NOMO-1 treated with dmso at 0.1 percent for 144 hours (cell line): ENCODE results near the gene RTRAF.

Source experiments
- DNase-seq: peaks from one replicate; lab custom pipeline; 2025; ENCODE audit not compliant: unreplicated experiment; lab: John Stamatoyannopoulos, UW

The RTRAF gene

DNA sequence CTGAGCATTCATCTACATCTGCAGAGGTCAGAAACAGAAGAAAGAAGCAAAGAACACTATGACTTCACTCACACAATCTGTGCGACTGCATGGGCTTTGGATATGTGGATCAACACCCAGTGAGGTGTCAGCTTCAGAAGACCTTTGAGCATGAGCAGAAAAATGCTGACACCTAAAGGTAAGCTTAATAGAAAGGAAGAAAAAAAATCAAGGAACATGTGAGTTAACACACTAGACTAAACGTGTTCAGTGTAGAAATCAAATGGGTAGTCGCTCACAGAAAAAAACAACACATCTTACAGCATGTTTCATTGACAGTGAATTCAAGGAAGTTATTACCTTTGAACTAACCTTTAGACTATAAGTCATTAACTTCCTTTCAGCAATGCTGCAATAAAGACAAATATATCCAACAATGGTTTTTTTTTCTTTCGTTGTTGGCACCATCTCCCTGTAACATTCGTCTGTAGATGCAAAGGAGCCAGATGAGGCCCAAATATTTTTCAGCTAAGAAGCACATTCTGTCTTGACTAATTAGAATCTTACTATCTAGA lies 30.9 kb downstream of the RTRAF start:
- no peak for DNase-seq

GRCh38 chr14:52020866-52021717 lies 31.7 kb downstream of the RTRAF start:
- no peak for DNase-seq

GRCh38 chr14:52021957-52022600 lies 32.7 kb downstream of the RTRAF start:
- DNase-seq: no peak

- no peak for DNase-seq
Observed at GRCh38 chr14:52023518-52023917, 34.2 kb downstream of the RTRAF start.

- DNase-seq: no peak
Observed at GRCh38 chr14:52025310-52025709, 36.0 kb downstream of the RTRAF start.

GRCh38 chr14:52026017-52026660 lies 36.8 kb downstream of the RTRAF start:
- DNase-seq: no peak

- DNase-seq: no peak
Observed at GRCh38 chr14:52026901-52027300, 37.6 kb downstream of the RTRAF start.

- DNase-seq: no peak
Observed at GRCh38 chr14:52029881-52030280, 40.5 kb downstream of the RTRAF start.

GRCh38 chr14:52031781-52032180 lies 42.4 kb downstream of the RTRAF start:
- no peak for DNase-seq

- no peak for DNase-seq
Observed at GRCh38 chr14:52032204-52032801, 43.0 kb downstream of the RTRAF start.

DNA sequence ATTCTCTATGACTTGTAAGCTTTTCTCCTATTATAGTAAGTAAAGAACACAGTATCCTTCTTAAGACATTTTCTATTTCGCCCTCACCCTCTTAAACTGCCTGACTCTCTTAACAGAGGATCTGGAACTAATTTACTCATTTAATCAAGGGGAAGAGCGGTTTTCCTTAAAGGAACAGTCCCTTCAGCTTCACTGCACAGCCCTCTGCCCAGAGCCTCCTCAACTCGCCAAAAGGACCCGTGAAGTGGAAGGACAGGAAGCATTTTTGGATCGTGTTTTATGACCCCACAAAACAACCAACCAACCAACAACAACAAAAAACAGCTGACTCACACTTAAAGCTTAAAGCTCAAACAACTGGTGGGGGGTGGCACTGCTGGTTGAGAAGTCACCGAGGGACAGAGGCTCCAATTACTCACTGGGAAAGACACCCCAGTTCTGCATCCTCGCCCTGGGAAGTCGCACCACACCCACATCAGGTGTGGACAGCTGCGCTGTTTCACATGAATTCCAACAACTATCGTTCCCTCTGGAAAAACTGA lies 43.8 kb downstream of the RTRAF start:
- DNase-seq: no peak

- no peak for DNase-seq
Observed at GRCh38 chr14:52039124-52039815, 49.9 kb downstream of the RTRAF start.

DNA sequence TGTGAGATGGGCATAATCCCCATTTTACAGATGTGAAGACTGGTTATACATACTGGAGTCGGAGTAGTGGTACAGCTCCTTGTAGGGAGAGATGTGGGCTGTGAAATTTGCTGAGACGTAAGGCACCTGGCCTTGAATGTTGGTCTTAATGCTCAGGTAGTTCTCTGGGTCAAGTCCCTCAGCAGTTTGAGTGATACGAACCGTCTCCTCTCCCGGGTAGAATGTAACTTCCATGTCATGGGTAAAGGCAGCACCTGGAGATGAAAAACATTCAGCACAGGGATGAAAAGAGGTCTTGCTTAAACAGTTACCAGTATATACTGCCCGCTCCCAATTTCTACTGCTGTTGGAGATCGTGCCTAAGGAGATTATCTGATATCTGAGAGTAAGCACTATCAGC lies 51.3 kb downstream of the RTRAF start:
- no peak for DNase-seq

- no peak for DNase-seq
Observed at GRCh38 chr14:52042371-52043289, 53.3 kb downstream of the RTRAF start.

DNA sequence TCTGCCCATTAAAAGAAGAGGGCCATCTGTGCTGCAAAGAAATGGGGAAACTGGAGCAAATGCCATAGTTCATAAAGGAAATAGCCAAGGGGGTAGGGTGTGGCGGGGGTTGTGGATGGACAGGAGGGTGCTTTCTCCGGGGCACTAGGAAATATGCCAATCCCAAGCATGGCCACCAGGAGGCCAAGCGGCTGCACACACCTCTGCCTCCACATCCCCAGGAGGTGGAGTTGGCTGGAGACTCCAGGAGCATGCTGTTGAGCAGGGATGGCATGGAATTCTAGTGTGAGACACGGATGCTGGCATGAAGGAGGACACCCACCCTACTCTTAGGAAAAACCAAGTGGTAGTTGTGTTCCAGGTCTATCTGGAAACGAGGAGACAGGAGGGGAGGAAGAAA lies 54.3 kb downstream of the RTRAF start:
- no peak for DNase-seq

DNA sequence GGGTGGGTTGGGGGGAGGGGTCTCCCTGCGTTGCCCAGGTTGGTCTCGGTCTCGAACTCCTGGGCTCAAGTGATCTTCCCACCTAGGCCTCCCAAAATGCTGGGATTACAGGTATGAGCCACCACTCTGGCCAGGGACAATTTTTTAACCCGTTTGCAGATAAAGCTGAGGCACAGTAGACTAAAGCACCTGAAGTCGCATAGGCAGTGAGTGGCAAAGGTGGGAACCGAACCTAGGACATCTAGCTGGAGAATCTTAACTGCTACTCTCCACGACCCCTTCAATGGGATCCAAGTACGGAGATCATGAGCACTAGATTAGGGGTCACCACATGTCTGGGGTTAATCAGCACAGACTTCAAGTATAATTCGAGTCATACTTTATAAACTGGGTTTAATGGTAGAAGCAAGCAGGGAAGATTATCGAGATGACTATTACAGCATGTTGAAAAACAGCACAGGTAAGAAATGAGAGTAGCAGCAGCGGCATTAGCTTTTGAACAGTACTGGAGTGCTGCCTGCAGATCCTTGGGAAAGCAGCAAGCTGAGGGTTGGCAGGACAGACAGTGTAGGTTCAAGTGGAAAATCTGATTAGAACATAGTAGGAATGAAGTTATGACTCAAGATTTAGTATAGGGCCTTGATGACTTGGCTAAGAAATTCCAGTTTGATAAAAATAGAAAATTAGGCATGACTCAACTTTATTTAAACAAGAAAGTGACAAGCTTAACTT lies 55.6 kb downstream of the RTRAF start:
- no peak for DNase-seq

GRCh38 chr14:52046376-52046917 lies 57.1 kb downstream of the RTRAF start:
- DNase-seq: no peak

DNA sequence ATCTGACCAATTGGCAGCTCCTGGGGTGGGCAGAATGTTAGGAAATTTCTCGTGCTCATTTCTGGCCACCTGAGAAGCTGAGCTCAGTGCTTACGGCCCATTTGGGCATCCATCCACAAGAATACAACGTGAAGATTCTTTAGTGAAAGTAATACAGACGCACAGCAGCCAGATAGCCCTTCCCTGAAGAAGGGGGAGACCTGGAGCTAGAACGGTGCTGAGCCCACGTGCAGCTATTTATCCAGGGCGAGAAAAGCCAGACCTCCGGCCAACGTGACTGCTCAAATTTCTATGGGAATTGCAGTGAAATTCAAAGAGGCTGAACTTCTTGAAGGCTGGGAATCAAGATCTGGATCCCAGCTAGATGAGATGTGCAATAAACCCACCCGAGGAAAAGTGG lies 58.8 kb downstream of the RTRAF start:
- DNase-seq: no peak
